ENCODE results near the gene NOL4L. TPM values are rescaled to one million over a fixed set of nuclear protein-coding genes. Genes with fewer than 3 reads are reported as not detected.

Gene NOL4L
- polyA plus RNA-seq, 2 of the 4 experiments (the other 2 are of a cell fraction): 9.5 to 11.8 TPM

DNA sequence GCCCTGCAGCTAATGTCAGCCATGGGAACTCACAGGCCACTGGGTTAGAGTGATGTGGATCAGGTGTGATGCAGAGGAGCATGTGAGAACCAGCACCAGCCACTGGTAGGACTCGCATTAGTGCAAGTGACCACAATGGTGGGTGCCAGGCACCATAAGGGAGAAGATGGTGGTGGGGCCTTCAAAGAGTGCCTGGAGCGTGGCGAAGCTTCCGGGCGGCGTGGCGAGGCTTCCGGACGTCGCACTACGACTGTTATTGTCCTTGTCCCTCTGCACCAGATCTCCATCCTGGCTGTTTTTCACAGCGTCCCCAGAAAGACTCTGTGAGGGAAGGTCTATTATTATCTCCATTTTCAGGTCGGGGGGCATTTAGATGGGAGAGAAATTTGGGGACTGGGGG, 44.7 kb upstream of the NOL4L start:
- ChIA-PET POLR2A (no interaction called here), CTCF (interaction anchor here (0.6 to 2.2 kb wide), 4 partner anchors 8 to 116 kb away, joined by 3 to 16 read pairs (median 3); no protein-coding TSS in a partner anchor)
- no peak for ATAC-seq
- DNase-seq (ENCODE audit: low read depth in 1 of 2, low spot score in 1 of 2): no peak
- Histone ChIP-seq H3K4me3 (no peak overlapping the region), H3K9me3 (no peaks in the 10 kb centered on the region), H3K27ac (no peak overlapping the region), H3K4me1 (peaks cover 14% of the 10 kb centered on the region), H3K4me2 (no peak overlapping the region)
- no peak for TF ChIP-seq KDM1A (IDR thresholded peaks at IDR 0.05; ENCODE audit: low read depth)
- TF ChIP-seq, protein P1, sequence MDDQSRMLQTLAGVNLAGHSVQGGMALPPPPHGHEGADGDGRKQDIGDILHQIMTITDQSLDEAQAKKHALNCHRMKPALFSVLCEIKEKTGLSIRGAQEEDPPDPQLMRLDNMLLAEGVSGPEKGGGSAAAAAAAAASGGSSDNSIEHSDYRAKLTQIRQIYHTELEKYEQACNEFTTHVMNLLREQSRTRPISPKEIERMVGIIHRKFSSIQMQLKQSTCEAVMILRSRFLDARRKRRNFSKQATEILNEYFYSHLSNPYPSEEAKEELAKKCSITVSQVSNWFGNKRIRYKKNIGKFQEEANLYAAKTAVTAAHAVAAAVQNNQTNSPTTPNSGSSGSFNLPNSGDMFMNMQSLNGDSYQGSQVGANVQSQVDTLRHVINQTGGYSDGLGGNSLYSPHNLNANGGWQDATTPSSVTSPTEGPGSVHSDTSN (IDR thresholded peaks at IDR 0.05): no peak
- no peak for FAIRE-seq
- 93% methylated on average over 13 of the region's 13 CpGs for WGBS (ENCODE audit: missing lambda C conversion rate)

GRCh38 chr20:32628960-32629530, 43.9 kb upstream of the NOL4L start:
- H3K4me2 ChIP-seq: peak overlapping the region; percentile 17; the same call in 1 of the 3 replicates
- ChIA-PET CTCF (interaction anchor here (0.6 to 2.2 kb wide), 4 partner anchors 16 to 116 kb away, joined by 3 to 16 read pairs (median 4); no protein-coding TSS in a partner anchor), POLR2A (no interaction called here)
- H3K9me3 ChIP-seq: no peaks in the 10 kb centered on the region
- peaks cover 14% of the 10 kb centered on the region for H3K4me1 ChIP-seq
- TF ChIP-seq POLR2AphosphoS2 (conservative IDR thresholded peaks at IDR 0.05; ENCODE audit: low read length) (no peak), EHF (CRISPR knock-in tag; IDR thresholded peaks at IDR 0.05) (no peak), CHD4 (IDR thresholded peaks at IDR 0.05; ENCODE audit: borderline replicate concordance) (no peak), KDM5A (IDR thresholded peaks at IDR 0.05) (no peak), CTCF (IDR thresholded peaks at IDR 0.05) (no peak), ZC3H11A (IDR thresholded peaks at IDR 0.05) (no peak), POLR2A (IDR thresholded peaks at IDR 0.05; ENCODE audit: low read length) (no peak), CBX8 (IDR thresholded peaks at IDR 0.05) (no peak)
- TF ChIP-seq, protein P2, sequence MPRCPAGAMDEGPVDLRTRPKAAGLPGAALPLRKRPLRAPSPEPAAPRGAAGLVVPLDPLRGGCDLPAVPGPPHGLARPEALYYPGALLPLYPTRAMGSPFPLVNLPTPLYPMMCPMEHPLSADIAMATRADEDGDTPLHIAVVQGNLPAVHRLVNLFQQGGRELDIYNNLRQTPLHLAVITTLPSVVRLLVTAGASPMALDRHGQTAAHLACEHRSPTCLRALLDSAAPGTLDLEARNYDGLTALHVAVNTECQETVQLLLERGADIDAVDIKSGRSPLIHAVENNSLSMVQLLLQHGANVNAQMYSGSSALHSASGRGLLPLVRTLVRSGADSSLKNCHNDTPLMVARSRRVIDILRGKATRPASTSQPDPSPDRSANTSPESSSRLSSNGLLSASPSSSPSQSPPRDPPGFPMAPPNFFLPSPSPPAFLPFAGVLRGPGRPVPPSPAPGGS (IDR thresholded peaks at IDR 0.05): no peak
- ATAC-seq (no peak), DNase-seq (ENCODE audit: low read depth in 1 of 2, low spot score in 1 of 2) (no peak), FAIRE-seq (no peak)
- H3K27ac ChIP-seq: no peak overlapping the region
- WGBS (ENCODE audit: missing lambda C conversion rate): 61% methylated on average over 7 of the region's 7 CpGs
- H3K4me3 ChIP-seq: no peak overlapping the region

GRCh38 chr20:32626859-32627636, 41.9 kb upstream of the NOL4L start:
- POLR2A ChIA-PET: no interaction called here
- Histone ChIP-seq H3K4me3 (no peak overlapping the region), H3K4me2 (no peak overlapping the region), H3K27ac (peak overlapping the region in 1 of 2 experiments; percentile 62; a peak in 3 of 6 replicates), H3K9me3 (no peaks in the 10 kb centered on the region), H3K4me1 (peaks cover 14% of the 10 kb centered on the region)
- no peak; a peak in 1 of 6 replicates for ATAC-seq
- no peak for DNase-seq (ENCODE audit: low read depth in 1 of 2, low spot score in 1 of 2)
- 54% methylated on average over 7 of the region's 26 CpGs for whole genome bisulfite sequencing (ENCODE audit: missing lambda C conversion rate)
- CTCF ChIA-PET: interaction anchor here (0.7 to 2.1 kb wide), 5 partner anchors 15 to 105 kb away, joined by 3 to 15 read pairs (median 4); partner anchors contain the start of gene C20orf203
- no peak for FAIRE-seq
- TF ChIP-seq CHD2 (IDR thresholded peaks at IDR 0.05; ENCODE audit: low read length, partially characterized antibody) (no peak), NR3C1 (IDR thresholded peaks at IDR 0.05) (no peak), NPAS2 (CRISPR knock-in tag; IDR thresholded peaks at IDR 0.05; ENCODE audit: borderline replicate concordance) (no peak)

DNA sequence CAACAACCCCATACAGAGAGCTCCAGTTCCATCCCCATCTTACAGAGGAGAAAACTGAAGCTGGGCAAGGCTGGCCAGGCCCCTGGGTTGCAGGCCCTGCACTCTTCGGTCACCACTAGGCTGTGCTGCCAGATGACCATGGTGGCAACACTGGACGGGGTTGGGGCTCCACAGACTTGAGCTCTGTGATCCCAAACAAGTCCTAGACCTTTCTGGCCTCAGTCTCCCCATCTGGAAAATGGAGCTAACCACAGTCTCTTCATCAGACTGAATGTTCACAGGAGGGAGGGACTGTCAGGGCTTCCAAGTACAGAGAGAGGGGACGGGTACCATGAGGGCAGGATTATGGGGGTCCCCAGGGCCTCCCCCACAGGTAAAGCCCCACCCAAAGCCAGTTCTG, 41.3 kb upstream of the NOL4L start:
- no peak for FAIRE-seq
- ChIA-PET CTCF (interaction anchor here (0.7 to 2.1 kb wide), 5 partner anchors 15 to 104 kb away, joined by 3 to 15 read pairs (median 4); partner anchors contain the start of gene C20orf203), POLR2A (no interaction called here)
- TF ChIP-seq CTCF (IDR thresholded peaks at IDR 0.05) (no peak), TP53 (CRISPR knock-in tag; IDR thresholded peaks at IDR 0.05) (no peak), FOSL2 (IDR thresholded peaks at IDR 0.05) (no peak), FOSL2 (CRISPR knock-in tag; IDR thresholded peaks at IDR 0.05) (no peak)
- H3K4me2 ChIP-seq: no peak overlapping the region
- H3K9me3 ChIP-seq: no peaks in the 10 kb centered on the region
- WGBS (ENCODE audit: missing lambda C conversion rate): 52% methylated on average over 3 of the region's 3 CpGs
- no peak for DNase-seq (ENCODE audit: low read depth in 1 of 2, low spot score in 1 of 2)
- no peak for ATAC-seq
- H3K4me1 ChIP-seq: peaks cover 14% of the 10 kb centered on the region
- no peak overlapping the region for H3K27ac ChIP-seq
- H3K4me3 ChIP-seq: no peak overlapping the region
